Stimulated activated naive CD8-positive, alpha-beta T cell treated with anti-CD3 and anti-CD28 coated beads, Interleukin-15, Interleukin-2, amounts not matched to agents 100 ng/mL and 50 ng/mL, for 24 hours (primary cell): ENCODE measurements around the gene MLEC.

ENCODE experiments used
- H3K27ac Mint-ChIP-seq: one replicate; pipeline ENCODE4 v1.8.0; 2021; ENCODE audit warnings: mild to moderate bottlenecking, mixed read lengths
- H3K27me3 Mint-ChIP-seq: one replicate; pipeline ENCODE4 v1.8.0; 2021; ENCODE audit warnings: mixed read lengths
- H3K36me3 Mint-ChIP-seq: one replicate; pipeline ENCODE4 v1.8.0; 2021; ENCODE audit warnings: low read depth, mixed read lengths
- H3K4me1 Mint-ChIP-seq: one replicate; pipeline ENCODE4 v1.8.0; 2021; ENCODE audit warnings: low read depth, mixed read lengths
- H3K4me3 Mint-ChIP-seq: one replicate; pipeline ENCODE4 v1.8.0; 2021; ENCODE audit warnings: mild to moderate bottlenecking, mixed read lengths
- H3K9me3 Mint-ChIP-seq: one replicate; pipeline ENCODE4 v1.8.0; 2021; ENCODE audit warnings: mixed read lengths

Gene MLEC

DNA sequence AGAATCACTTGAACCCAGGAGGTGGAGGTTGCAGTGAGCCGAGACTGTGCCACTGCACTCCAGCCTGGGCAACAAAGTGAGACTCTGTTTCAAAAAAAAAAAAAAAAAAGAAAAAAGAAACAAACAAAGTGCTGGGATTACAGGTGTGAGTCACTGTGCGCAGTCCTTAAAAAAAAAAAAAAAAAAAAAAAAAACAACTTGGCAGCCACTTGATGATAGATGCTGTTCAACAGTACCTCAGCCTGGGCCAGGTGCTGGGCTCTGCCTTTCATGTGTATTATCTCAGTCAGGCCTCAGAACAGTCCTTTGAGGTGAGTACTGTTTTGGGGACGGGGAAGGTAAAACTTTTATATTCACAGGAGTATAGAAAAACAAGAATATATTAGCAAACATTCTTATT lies 48.2 kb downstream of the MLEC start:
- Mint-ChIP-seq H3K9me3 (no peaks in the 10 kb centered on the region), H3K36me3 (peaks cover 5% of the 10 kb centered on the region), H3K27me3 (no peaks in the 10 kb centered on the region), H3K4me3 (no peak overlapping the region), H3K4me1 (no peaks in the 10 kb centered on the region), H3K27ac (no peak overlapping the region)

DNA sequence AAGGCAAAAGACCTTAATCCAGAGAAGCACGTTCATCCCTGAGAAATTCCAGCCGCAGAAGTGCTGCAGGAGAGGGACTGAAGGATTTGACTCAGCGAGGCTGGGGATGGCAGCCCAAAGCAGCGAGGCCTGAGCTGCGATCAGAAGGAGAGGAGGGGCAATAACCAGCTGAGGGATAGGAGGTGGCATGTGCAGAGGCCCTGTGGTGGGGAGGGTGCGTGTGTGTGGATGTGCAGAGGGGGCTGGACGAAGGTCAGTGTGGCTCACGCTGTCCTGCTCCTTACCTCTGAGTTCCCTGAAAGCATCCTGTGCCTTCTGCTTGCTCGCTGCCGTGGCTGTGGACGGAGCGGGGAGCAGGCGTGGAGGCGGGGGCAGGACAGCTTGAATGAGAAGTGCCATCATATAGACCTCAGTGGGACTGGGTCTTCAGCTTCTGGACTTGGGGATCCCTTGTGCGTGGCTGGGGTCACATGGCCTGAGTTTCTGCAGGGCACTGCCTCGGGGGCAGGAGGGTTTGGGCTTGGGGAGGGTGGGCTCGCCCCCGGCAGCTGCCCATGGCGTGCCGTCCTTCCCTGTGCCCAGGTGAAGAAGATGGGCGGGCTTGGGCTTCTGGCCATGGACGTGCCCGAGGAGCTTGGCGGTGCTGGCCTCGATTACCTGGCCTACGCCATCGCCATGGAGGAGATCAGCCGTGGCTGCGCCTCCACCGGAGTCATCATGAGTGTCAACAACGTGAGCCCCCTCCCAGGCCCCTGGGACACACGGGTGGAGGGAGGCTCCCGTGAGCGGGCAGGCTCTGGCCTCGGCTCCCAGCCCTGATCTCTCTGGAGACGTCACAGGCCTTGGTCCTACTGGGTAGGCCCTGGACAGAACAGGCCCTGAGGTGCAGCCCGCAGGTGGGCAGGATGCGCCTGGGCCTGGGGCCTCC lies 49.7 kb downstream of the MLEC start:
- Mint-ChIP-seq H3K9me3 (no peaks in the 10 kb centered on the region), H3K27me3 (no peaks in the 10 kb centered on the region), H3K36me3 (no peaks in the 10 kb centered on the region), H3K4me1 (no peaks in the 10 kb centered on the region), H3K4me3 (no peak overlapping the region), H3K27ac (no peak overlapping the region)

DNA sequence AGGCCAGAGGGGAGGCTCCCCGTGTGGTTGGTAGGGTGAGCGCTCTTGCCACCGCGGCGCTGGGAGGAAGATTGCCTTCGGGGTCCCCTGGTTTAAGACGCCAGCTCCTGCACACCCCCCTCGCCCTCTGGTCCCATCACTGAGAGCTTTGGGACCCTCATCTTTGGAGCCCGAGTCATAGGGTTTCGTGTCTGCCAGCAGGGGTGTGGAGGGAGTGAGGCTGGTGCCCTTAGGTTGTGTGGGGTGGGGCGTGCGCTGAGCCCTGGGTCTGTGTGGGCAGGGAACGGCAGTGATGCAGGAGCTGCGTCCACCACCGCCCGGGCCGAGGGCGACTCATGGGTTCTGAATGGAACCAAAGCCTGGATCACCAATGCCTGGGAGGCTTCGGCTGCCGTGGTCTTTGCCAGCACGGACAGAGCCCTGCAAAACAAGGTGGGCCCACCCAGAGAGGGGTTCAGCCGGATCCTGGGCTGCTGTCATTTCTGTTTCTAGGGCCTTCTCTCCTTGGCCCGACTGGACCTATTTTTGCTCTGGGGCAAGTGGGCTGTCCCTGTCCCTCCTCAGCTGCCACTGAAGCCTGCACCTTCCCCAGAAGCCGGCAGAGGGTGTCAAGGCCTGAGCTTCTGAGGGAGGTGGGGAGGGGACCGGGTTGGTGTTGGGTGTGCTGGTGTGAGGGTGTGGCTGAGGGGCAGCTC lies 50.8 kb downstream of the MLEC start:
- Mint-ChIP-seq H3K36me3 (no peaks in the 10 kb centered on the region), H3K4me3 (no peak overlapping the region), H3K27ac (no peak overlapping the region), H3K9me3 (no peaks in the 10 kb centered on the region), H3K27me3 (no peaks in the 10 kb centered on the region), H3K4me1 (no peaks in the 10 kb centered on the region)

DNA sequence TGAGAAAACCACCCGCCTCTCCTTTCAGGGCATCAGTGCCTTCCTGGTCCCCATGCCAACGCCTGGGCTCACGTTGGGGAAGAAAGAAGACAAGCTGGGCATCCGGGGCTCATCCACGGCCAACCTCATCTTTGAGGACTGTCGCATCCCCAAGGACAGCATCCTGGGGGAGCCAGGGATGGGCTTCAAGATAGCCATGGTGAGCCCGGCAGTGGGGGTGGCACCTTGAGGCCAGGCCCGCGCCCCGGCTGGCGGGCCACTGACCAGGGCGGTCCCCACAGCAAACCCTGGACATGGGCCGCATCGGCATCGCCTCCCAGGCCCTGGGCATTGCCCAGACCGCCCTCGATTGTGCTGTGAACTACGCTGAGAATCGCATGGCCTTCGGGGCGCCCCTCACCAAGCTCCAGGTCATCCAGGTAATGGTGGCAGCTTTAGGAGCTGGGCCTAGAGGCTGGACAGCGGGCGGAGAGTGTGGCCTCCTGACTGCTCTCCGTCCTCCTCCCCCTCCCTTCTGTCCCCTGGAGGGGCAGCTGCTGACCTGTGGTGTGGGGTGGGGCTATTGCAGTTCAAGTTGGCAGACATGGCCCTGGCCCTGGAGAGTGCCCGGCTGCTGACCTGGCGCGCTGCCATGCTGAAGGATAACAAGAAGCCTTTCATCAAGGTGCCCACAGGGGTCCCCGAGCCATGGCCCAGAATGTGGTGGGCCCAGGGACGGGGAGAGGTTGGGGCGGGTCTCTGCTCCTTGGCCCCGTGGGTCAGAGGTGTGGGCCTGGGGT lies 51.5 kb downstream of the MLEC start:
- Mint-ChIP-seq H3K9me3 (no peaks in the 10 kb centered on the region), H3K4me3 (no peak overlapping the region)

DNA sequence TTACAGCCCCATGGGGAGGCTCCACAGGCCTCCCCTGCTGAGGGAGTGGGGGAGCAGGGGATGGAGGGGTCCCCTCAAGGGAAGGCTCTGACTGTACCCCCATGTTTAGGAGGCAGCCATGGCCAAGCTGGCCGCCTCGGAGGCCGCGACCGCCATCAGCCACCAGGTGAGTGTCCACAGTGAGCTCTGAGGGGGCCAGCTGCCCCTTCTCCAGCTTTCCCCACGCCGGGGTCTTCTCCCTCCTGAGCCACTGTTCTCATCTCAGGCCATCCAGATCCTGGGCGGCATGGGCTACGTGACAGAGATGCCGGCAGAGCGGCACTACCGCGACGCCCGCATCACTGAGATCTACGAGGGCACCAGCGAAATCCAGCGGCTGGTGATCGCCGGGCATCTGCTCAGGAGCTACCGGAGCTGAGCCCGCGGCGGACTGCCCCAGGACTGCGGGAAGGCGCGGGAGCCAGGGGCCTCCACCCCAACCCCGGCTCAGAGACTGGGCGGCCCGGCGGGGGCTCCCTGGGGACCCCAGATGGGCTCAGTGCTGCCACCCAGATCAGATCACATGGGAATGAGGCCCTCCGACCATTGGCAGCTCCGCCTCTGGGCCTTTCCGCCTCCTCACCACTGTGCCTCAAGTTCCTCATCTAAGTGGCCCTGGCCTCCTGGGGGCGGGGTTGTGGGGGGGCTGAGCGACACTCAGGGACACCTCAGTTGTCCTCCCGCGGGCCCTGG lies 52.2 kb downstream of the MLEC start:
- Mint-ChIP-seq H3K9me3 (no peaks in the 10 kb centered on the region), H3K27me3 (no peaks in the 10 kb centered on the region), H3K4me1 (no peaks in the 10 kb centered on the region), H3K4me3 (no peak overlapping the region), H3K36me3 (no peaks in the 10 kb centered on the region), H3K27ac (no peak overlapping the region)

More for the DNA sequence above, 51.5 kb downstream of the MLEC start:
- H3K27ac Mint-ChIP-seq: no peak overlapping the region
- H3K27me3 Mint-ChIP-seq: no peaks in the 10 kb centered on the region
- H3K36me3 Mint-ChIP-seq: no peaks in the 10 kb centered on the region
- H3K4me1 Mint-ChIP-seq: no peaks in the 10 kb centered on the region

DNA sequence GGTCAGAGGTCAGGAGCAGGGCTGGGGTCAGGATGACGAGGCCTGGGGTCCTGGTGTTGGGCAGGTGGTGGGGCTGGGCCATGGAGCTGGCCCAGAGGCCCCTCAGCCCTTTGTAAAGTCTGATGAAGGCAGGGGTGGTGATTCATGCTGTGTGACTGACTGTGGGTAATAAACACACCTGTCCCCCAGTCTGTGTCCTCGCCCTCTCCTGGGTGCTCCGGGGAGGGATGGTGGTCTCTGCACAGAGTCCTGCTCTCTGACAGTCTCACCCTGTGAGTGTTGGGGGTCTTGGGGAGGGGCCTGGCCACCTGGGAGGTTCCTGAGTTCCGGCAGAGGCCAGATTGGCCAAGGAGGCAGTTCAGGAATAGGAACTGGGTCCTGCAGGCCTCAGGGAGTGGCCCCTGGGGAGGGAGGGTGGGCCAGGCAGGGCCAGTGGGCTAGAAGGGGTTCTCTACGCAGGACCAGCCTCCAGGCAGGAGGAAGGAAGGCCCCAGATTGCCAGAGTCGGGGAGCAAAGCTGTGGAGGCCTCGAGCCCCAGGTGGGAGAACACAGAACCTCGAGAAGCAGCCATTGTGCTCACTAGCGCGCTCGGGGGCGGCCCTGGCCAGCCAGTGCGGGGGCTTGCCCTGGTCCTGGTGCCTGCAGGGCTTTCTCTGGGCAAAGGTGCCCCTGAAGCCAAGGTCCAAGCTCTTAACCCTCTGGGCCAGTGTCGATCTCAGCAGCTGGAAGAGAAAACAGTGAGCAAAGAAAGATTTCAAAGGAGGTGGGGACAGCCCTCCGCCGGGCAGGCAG lies 53.1 kb downstream of the MLEC start:
- no peaks in the 10 kb centered on the region for H3K27me3 Mint-ChIP-seq
- H3K4me1 Mint-ChIP-seq: no peaks in the 10 kb centered on the region
- H3K27ac Mint-ChIP-seq: no peak overlapping the region
- H3K36me3 Mint-ChIP-seq: no peaks in the 10 kb centered on the region
- no peak overlapping the region for H3K4me3 Mint-ChIP-seq
- H3K9me3 Mint-ChIP-seq: no peaks in the 10 kb centered on the region

DNA sequence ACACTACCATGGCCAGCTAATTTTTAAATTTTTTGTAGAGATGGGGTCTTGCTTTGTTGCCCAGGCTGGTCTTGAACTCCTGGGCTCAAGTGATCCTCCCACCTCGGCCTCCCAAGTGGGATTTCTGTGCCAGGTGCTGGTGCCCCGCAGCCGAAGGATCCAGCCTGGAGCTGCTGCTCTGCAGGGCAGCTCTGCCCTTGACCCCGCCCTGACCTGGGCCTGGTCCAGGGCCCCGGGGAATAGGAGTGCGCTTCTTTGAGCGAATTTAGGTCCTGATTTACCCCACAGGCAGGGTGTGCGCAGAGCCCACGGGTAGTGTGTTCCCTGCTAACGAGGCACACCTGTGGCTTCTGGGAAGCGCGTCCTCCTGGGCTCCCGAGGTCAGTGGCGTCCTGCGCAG lies 53.9 kb downstream of the MLEC start:
- Mint-ChIP-seq H3K36me3 (no peaks in the 10 kb centered on the region), H3K4me1 (no peaks in the 10 kb centered on the region), H3K27ac (no peak overlapping the region), H3K9me3 (no peaks in the 10 kb centered on the region), H3K27me3 (no peaks in the 10 kb centered on the region), H3K4me3 (no peak overlapping the region)

DNA sequence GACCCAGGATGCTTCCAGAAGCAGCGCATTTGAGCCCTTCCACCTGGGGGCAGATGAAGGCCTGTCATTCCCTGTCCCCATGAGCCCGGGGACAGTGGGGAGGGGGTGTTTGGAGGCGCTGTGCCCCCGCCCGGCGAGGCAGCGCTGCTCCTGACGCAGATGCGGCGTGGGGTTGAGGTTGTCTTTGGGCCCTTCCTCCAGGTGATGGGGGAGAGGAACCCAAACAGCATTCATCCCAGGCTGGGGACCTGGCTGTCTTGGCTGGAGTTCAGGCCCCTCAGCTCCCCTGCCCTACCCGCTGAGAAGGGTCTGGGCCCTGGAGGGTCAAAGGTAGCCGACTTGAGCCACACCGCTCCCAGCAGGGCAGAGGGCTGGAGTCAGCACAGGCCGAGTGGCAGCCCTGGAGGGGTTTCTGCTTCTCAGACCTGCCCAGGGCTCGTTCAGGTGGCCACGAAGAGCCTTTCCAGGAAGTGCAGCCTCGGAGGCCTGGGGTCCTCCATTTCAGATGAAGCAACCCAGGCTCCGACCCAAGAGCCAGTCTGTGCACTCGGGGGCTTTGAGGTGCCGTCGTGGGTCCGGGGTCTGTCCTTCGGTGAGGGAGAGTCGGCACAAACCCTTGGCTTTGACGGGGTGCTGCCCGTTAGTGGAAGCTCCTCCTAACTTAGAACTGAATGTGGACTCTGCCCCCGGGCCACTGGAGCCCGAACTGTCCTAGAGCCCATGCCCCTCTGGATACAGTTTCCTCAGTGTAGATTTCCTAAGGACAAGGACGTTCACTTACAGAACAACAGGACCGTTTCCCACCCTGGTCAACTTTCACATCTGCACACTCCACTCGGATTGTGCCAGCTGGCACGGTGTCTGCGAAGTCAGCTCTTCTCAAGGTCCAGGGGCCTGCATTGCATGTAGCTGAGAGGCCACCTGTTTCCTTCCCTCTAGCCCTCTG lies 54.8 kb downstream of the MLEC start:
- no peaks in the 10 kb centered on the region for H3K27me3 Mint-ChIP-seq
- H3K27ac Mint-ChIP-seq: no peak overlapping the region
- H3K4me1 Mint-ChIP-seq: no peaks in the 10 kb centered on the region
- H3K36me3 Mint-ChIP-seq: no peaks in the 10 kb centered on the region
- H3K4me3 Mint-ChIP-seq: no peak overlapping the region
- H3K9me3 Mint-ChIP-seq: no peaks in the 10 kb centered on the region

DNA sequence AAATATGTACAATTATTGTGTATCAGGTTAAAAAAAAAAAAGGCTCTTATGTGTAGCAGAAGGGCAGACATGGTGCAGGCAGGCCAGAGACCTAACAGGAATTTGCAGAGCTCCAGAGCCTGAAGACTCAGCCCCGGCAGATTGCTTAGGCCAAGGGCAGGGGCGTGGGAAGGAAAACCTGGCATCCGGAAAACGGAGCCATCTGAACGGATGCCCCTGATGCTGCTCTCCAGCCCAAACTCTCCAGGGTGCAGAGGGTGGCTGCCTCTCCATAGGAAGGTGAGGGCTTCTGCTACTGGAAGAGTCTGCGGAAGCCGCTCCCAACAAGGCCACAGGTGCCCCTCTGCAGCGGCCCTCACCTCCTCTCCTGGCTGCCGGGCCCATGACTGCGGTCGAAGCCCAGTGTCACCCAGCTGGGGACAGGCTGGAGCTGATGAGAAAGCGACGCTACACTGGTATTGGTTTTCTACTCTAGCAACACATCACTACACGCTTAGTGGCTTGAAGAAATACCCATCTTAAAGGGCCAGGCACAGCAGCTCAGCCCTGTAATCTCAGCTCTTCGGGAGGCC lies 58.1 kb downstream of the MLEC start:
- Mint-ChIP-seq H3K27ac (no peak overlapping the region), H3K9me3 (no peaks in the 10 kb centered on the region), H3K4me1 (no peaks in the 10 kb centered on the region), H3K4me3 (no peak overlapping the region), H3K36me3 (no peaks in the 10 kb centered on the region), H3K27me3 (no peaks in the 10 kb centered on the region)

DNA sequence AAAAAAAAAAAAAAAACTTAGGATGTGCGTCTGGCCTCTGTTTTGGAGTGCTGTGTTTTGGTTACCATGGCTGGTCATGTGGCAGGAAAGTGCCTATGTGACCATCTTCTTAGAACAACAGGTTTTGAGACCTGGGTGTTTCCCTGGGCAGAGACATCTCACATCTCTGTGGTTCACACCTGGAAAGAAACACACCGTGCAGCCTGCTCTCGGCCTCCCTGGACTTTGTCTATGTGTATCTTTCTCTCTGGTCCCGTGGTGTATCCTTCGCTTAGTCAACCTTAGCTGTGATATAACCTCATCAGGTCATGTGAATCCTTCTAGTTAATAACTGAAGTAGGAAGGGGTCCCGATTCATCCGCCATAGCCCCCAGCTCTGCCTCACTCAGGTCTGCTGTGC lies 61.3 kb downstream of the MLEC start:
- Mint-ChIP-seq H3K27ac (no peak overlapping the region), H3K4me1 (no peaks in the 10 kb centered on the region), H3K4me3 (no peak overlapping the region), H3K27me3 (peaks cover 5% of the 10 kb centered on the region), H3K36me3 (no peaks in the 10 kb centered on the region), H3K9me3 (no peaks in the 10 kb centered on the region)

DNA sequence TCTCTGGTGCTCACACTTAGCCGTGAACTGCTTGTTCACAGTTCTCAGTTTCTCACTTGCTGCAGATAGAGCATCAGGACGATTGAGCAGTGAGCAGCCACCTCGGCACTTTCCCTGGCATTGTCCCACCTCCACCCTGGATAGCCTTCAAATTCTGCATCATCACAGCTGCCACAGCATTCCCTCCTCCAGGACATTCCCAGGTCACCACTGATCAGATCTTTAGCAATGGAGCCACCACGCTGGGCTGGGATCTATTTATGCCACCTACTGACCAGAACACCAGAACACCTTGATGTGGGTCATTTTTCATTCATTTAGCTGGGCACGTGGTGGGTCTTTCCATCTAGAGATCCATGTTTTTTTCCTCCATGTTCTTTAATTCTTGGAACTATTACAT lies 62.3 kb downstream of the MLEC start:
- Mint-ChIP-seq H3K27me3 (peaks cover 5% of the 10 kb centered on the region), H3K36me3 (no peaks in the 10 kb centered on the region), H3K9me3 (no peaks in the 10 kb centered on the region), H3K4me3 (no peak overlapping the region), H3K4me1 (peaks cover 4% of the 10 kb centered on the region), H3K27ac (no peak overlapping the region)

DNA sequence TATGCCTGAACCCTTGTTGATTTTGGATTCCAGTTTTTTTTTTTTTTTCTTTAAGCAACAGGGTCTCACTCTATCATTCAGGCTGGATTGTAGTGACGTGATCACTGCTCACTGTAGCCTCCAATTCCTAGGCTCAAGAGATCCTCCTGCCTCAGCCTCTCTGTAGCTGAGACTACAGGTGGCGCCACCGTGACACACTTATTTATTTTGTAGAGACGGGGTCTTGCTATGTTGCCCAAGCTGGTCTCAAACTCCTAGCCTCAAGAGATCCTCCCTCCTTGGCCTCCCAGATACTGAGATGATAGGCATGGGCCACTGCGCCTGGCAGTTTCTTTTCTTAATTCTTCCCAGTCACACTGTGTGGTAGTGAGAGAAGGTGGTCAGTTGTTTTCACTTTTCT lies 63.9 kb downstream of the MLEC start:
- no peak overlapping the region for H3K4me3 Mint-ChIP-seq
- H3K27ac Mint-ChIP-seq: no peak overlapping the region
- no peaks in the 10 kb centered on the region for H3K36me3 Mint-ChIP-seq
- no peaks in the 10 kb centered on the region for H3K9me3 Mint-ChIP-seq
- peaks cover 5% of the 10 kb centered on the region for H3K27me3 Mint-ChIP-seq
- peaks cover 12% of the 10 kb centered on the region for H3K4me1 Mint-ChIP-seq

DNA sequence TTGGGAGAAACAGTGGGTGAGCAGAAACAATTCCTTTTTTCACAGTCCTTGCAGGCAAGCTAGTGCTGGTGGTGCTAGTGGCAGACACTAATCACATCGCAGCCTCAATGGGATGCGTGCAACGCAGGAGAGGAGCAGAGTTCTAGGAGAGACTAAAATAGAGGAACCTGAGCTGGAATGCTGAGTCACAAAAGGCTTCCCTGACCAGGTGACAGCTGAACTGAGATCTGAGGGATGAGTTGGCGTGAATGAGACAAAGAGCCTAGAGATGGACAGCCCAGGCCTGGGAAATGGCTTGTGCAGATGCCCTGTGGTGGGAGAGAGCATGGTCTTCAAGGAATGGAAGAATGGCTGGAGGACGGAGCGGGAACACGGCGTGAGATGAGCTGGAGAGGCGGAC lies 64.4 kb downstream of the MLEC start:
- peaks cover 5% of the 10 kb centered on the region for H3K27me3 Mint-ChIP-seq
- H3K4me3 Mint-ChIP-seq: no peak overlapping the region
- H3K36me3 Mint-ChIP-seq: no peaks in the 10 kb centered on the region
- no peaks in the 10 kb centered on the region for H3K9me3 Mint-ChIP-seq
- H3K27ac Mint-ChIP-seq: no peak overlapping the region
- peaks cover 12% of the 10 kb centered on the region for H3K4me1 Mint-ChIP-seq
